H1 (cell line): ENCODE results near the gene MT4. TPM values are rescaled to one million over a fixed set of nuclear protein-coding genes. Genes with fewer than 3 reads are reported as not detected.

Experiments
- KDM5A ChIP-seq: fragments of 200-600 bp; IDR thresholded peaks from 2 replicates; pipeline ENCODE4 v1.7.1; 2012; ENCODE audit warnings: mild to moderate bottlenecking, low read length, inconsistent platforms, mixed read lengths
- RBBP5 ChIP-seq: IDR thresholded peaks from 2 replicates; pipeline ENCODE4 v1.7.1; 2012; ENCODE audit warnings: low read depth, mild to moderate bottlenecking, inconsistent platforms, low read length, moderate library complexity, borderline replicate concordance
- USF2 ChIP-seq: IDR thresholded peaks from 2 replicates; pipeline ENCODE4 v1.6.1; 2011; ENCODE audit warnings: low read length, improper control_type of control experiment
- polyA plus RNA-seq, 7 experiments: library from polyadenylated mRNA; depleted of rRNA in 3 of 7; stranded (reverse) in 5 of 7; unstranded in 2 of 7; fragments of >200 nt in 5 of 7; fragments of 200-250 nt in 2 of 7; gene quantifications; 1 replicate in 5 of 7; 2 replicates in 1 of 7; 4 replicates in 1 of 7; pipeline versions ENCODE4 v1.2.1 to v1.2.3, GENCODE V29; 2011 to 2013; ENCODE audit warnings: missing spikeins in 2 of 7, mixed read lengths in 2 of 7
- total RNA-seq: library from RNA; stranded (reverse); fragmentation: NEBNext Ultra II Directional; extraction: Animal tissue kit (Norgen Biotek cat#: 25700); gene quantifications from 2 replicates; pipeline ENCODE4 v1.2.1, GENCODE V29; 2021

MT4 gene
- total and polyA plus RNA-seq, 2 of the 8 experiments (the other 6 are each of a cell fraction or from before 2014, with no cell fraction given), result not detected

DNA sequence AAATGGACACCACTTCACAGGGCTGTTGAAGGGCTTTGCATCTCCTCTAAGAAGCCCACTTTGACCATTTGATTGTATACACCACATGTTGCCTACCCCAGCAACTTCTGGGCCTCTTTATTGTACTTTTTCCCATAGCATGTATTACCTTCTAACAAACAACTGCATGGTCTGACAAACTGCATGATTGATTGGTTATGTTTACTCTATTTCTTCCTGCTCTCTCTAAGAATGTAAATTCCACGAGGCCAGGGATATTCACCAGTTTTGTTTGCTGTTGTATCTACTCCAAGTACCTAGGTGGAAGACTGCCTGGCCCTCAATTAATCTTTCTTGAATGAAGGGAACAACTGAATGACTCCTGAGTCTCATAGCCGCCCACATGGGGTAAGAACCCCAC, 22.8 kb upstream of the MT4 start (continued):
- TF ChIP-seq USF2 (no peak), RBBP5 (no peak), KDM5A (no peak)
